Astrocyte (in vitro differentiated cells and primary cell): ENCODE results near the gene ANGPTL8.

Experiments
- EZH2 ChIP-seq: IDR thresholded peaks from 2 replicates; pipeline ENCODE4 v1.6.1; 2012; ENCODE audit warnings: mild to moderate bottlenecking, low read length, inconsistent platforms; ENCODE audit not compliant: insufficient read depth
- TF ChIP-seq, protein P1 (sequence below): IDR thresholded peaks from 2 replicates; pipeline ENCODE4 v1.5.1; 2011; ENCODE audit warnings: low read depth, mild to moderate bottlenecking, inconsistent platforms, low read length, moderate library complexity; ENCODE audit not compliant: insufficient read depth

DNA sequence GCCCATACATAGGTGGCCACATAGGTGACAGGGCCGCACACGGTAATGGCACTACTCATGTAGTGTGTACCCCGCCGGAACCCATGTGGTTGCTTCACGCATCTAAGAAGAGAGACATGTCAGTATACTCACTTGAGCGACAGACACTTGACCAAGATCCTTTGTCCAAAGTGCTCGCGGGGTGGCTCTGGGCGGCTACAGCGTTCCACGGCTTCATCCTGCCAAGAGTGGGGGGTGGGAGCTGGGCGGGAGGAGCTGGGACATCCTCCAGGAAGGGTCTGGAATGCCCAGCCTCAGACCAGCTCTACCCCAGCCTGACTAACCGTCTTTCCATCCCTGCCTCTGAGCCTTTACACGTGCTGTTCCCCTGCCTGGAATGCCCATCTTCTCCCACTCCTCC lies 8.5 kb downstream of the ANGPTL8 start:
- TF ChIP-seq, protein P1, sequence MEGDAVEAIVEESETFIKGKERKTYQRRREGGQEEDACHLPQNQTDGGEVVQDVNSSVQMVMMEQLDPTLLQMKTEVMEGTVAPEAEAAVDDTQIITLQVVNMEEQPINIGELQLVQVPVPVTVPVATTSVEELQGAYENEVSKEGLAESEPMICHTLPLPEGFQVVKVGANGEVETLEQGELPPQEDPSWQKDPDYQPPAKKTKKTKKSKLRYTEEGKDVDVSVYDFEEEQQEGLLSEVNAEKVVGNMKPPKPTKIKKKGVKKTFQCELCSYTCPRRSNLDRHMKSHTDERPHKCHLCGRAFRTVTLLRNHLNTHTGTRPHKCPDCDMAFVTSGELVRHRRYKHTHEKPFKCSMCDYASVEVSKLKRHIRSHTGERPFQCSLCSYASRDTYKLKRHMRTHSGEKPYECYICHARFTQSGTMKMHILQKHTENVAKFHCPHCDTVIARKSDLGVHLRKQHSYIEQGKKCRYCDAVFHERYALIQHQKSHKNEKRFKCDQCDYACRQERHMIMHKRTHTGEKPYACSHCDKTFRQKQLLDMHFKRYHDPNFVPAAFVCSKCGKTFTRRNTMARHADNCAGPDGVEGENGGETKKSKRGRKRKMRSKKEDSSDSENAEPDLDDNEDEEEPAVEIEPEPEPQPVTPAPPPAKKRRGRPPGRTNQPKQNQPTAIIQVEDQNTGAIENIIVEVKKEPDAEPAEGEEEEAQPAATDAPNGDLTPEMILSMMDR = no peak
- TF ChIP-seq EZH2 = no peak
